ENCODE results near the gene PNMA6F. TPM values are rescaled to one million over a fixed set of nuclear protein-coding genes. Genes with fewer than 3 reads are reported as not detected.

Gene PNMA6F
- total and polyA plus RNA-seq, 2 of the 8 experiments (the other 6 are each of a cell fraction or from before 2014, with no cell fraction given): 0.12 to 0.22 TPM

Small RNA genes within 50 kb of the gene (small RNA-seq; reads per million reads assigned to genes)
- gene AC152007.1 (ENCODE audit: insufficient read depth): not detected

Other genes with a start within 250 kb of the PNMA6F start
- gene PNMA6A, start 249.3 kb downstream of the PNMA6F start, total RNA-seq (2021; fragmentation: NEBNext Ultra II Directional; extraction: Animal tissue kit (Norgen Biotek cat#: 25700)): 5.7 and 6.0 TPM in 2 replicates
- 2.2 and 3.2 TPM in 2 replicates for gene PNMA6A, start 249.3 kb downstream of the PNMA6F start, polyA plus RNA-seq (2011; rRNA removed)
- gene MAGEA1, start 142.5 kb downstream of the PNMA6F start, total RNA-seq (2021; fragmentation: NEBNext Ultra II Directional; extraction: Animal tissue kit (Norgen Biotek cat#: 25700)): not detected in 2 replicates
- not detected in 2 replicates for gene MAGEA1, start 142.5 kb downstream of the PNMA6F start, polyA plus RNA-seq (2011; rRNA removed)
- gene ZNF275, start 12.4 kb upstream of the PNMA6F start, total RNA-seq (2021; fragmentation: NEBNext Ultra II Directional; extraction: Animal tissue kit (Norgen Biotek cat#: 25700)): 8.1 and 8.2 TPM in 2 replicates
- 8.1 and 9.1 TPM in 2 replicates for gene ZNF275, start 12.4 kb upstream of the PNMA6F start, polyA plus RNA-seq (2011; rRNA removed)
- gene PNMA6E, start 79.6 kb upstream of the PNMA6F start, total RNA-seq (2021; fragmentation: NEBNext Ultra II Directional; extraction: Animal tissue kit (Norgen Biotek cat#: 25700)): not detected in 2 replicates
- gene PNMA6E, start 79.6 kb upstream of the PNMA6F start, polyA plus RNA-seq (2011; rRNA removed): not detected in 2 replicates
- gene ZFP92, start 89.7 kb upstream of the PNMA6F start, total RNA-seq (2021; fragmentation: NEBNext Ultra II Directional; extraction: Animal tissue kit (Norgen Biotek cat#: 25700)): 0.41 and 0.46 TPM in 2 replicates
- gene ZFP92, start 89.7 kb upstream of the PNMA6F start, polyA plus RNA-seq (2011; rRNA removed): 0.14 and 0.17 TPM in 2 replicates
- gene TREX2, start 124.3 kb upstream of the PNMA6F start, total RNA-seq (2021; fragmentation: NEBNext Ultra II Directional; extraction: Animal tissue kit (Norgen Biotek cat#: 25700)): 0.69 and 0.71 TPM in 2 replicates
- gene TREX2, start 124.3 kb upstream of the PNMA6F start, polyA plus RNA-seq (2011; rRNA removed): 0.80 and 1.5 TPM in 2 replicates
- gene HAUS7, start 148.8 kb upstream of the PNMA6F start, total RNA-seq (2021; fragmentation: NEBNext Ultra II Directional; extraction: Animal tissue kit (Norgen Biotek cat#: 25700)): 53.4 and 54.0 TPM in 2 replicates
- 45.4 and 56.9 TPM in 2 replicates for gene HAUS7, start 148.8 kb upstream of the PNMA6F start, polyA plus RNA-seq (2011; rRNA removed)
- gene BGN, start 173.2 kb upstream of the PNMA6F start, total RNA-seq (2021; fragmentation: NEBNext Ultra II Directional; extraction: Animal tissue kit (Norgen Biotek cat#: 25700)): 2.1 and 2.4 TPM in 2 replicates
- 1.8 and 2.7 TPM in 2 replicates for gene BGN, start 173.2 kb upstream of the PNMA6F start, polyA plus RNA-seq (2011; rRNA removed)
- gene ATP2B3, start 195.9 kb upstream of the PNMA6F start, total RNA-seq (2021; fragmentation: NEBNext Ultra II Directional; extraction: Animal tissue kit (Norgen Biotek cat#: 25700)): 0.15 and 0.19 TPM in 2 replicates
- 0.14 and 0.24 TPM in 2 replicates for gene ATP2B3, start 195.9 kb upstream of the PNMA6F start, polyA plus RNA-seq (2011; rRNA removed)

Measured in H1 (cell line).